Measurements from ENCODE around the gene PRSS23.

The PRSS23 gene

DNA sequence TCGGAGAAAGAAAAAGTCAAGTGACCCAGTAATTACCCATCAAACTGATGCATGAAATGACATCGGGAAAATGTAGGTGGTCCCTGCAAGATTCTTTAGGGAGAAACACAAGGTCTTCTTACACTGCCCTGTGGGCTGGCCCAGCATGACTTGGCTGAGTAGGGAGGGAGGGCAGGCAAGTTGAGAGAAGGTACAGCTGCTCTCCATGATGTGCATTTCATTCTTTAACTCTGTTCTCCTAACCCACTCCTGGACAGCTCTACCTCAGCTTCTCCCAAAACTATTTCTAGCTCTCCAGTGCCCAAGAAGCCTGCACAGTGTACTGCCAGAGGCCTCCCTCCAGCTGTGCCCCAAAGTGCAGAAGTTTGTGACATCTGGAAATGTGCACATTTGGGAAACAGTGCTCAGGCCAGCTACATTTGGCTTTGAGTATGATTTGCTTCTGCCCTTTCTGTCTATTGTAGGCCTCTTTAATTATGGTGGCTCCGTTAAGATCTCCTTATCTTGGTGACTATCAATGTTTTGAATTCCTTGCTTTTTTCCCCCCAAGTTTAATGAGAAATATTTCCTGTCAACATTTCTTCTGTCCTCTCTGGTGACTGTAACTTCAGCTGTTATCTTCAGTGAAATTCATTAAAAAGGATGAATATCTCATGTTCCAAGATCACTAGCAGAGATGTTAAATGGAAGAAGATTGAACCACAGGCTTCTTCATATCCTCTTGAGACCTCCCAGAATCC lies 26.7 kb upstream of the PRSS23 start:
- H3K9me3 ChIP-seq (ENCODE audit: control insufficient read depth, insufficient read depth, low read depth, low read length), result peaks cover 8% of the 10 kb centered on the region
- no peak overlapping the region for H3K9ac ChIP-seq (ENCODE audit: low read length)
- no peak overlapping the region for H3K4me3 ChIP-seq (ENCODE audit: low read depth, low read length)
- H3K4me1 ChIP-seq (ENCODE audit: control insufficient read depth, insufficient read depth, low read length), result no peaks in the 10 kb centered on the region
- no peaks in the 10 kb centered on the region for H3K36me3 ChIP-seq (ENCODE audit: control insufficient read depth, insufficient read depth, low read length)
- H3K27ac ChIP-seq (ENCODE audit: low read depth, low read length), result no peak overlapping the region
- no peaks in the 10 kb centered on the region for H3K27me3 ChIP-seq (ENCODE audit: control insufficient read depth, insufficient read depth, low read length)

- Histone ChIP-seq H3K4me3 (ENCODE audit: low read depth, low read length) (no peak overlapping the region), H3K4me1 (ENCODE audit: control insufficient read depth, insufficient read depth, low read length) (no peaks in the 10 kb centered on the region), H3K9ac (ENCODE audit: low read length) (no peak overlapping the region), H3K36me3 (ENCODE audit: control insufficient read depth, insufficient read depth, low read length) (no peaks in the 10 kb centered on the region), H3K9me3 (ENCODE audit: control insufficient read depth, insufficient read depth, low read depth, low read length) (peaks cover 8% of the 10 kb centered on the region), H3K27ac (ENCODE audit: low read depth, low read length) (no peak overlapping the region), H3K27me3 (ENCODE audit: control insufficient read depth, insufficient read depth, low read length) (no peaks in the 10 kb centered on the region)
Measured at GRCh38 chr11:86774417-86774816, 25.9 kb upstream of the PRSS23 start.

- H3K9ac ChIP-seq (ENCODE audit: low read length), result no peak overlapping the region
- no peaks in the 10 kb centered on the region for H3K27me3 ChIP-seq (ENCODE audit: control insufficient read depth, insufficient read depth, low read length)
- peaks cover 8% of the 10 kb centered on the region for H3K9me3 ChIP-seq (ENCODE audit: control insufficient read depth, insufficient read depth, low read depth, low read length)
- no peak overlapping the region for H3K4me3 ChIP-seq (ENCODE audit: low read depth, low read length)
- H3K36me3 ChIP-seq (ENCODE audit: control insufficient read depth, insufficient read depth, low read length), result no peaks in the 10 kb centered on the region
- H3K4me1 ChIP-seq (ENCODE audit: control insufficient read depth, insufficient read depth, low read length), result no peaks in the 10 kb centered on the region
- no peak overlapping the region for H3K27ac ChIP-seq (ENCODE audit: low read depth, low read length)
Measured at GRCh38 chr11:86775361-86775760, 25.0 kb upstream of the PRSS23 start.

- H3K27ac ChIP-seq (ENCODE audit: low read depth, low read length), result no peak overlapping the region
- no peaks in the 10 kb centered on the region for H3K36me3 ChIP-seq (ENCODE audit: control insufficient read depth, insufficient read depth, low read length)
- H3K4me3 ChIP-seq (ENCODE audit: low read depth, low read length), result no peak overlapping the region
- no peaks in the 10 kb centered on the region for H3K9me3 ChIP-seq (ENCODE audit: control insufficient read depth, insufficient read depth, low read depth, low read length)
- H3K27me3 ChIP-seq (ENCODE audit: control insufficient read depth, insufficient read depth, low read length), result no peaks in the 10 kb centered on the region
- H3K4me1 ChIP-seq (ENCODE audit: control insufficient read depth, insufficient read depth, low read length), result no peaks in the 10 kb centered on the region
- H3K9ac ChIP-seq (ENCODE audit: low read length), result no peak overlapping the region
Measured at GRCh38 chr11:86781546-86781945, 18.8 kb upstream of the PRSS23 start.

- no peaks in the 10 kb centered on the region for H3K9me3 ChIP-seq (ENCODE audit: control insufficient read depth, insufficient read depth, low read depth, low read length)
- H3K9ac ChIP-seq (ENCODE audit: low read length), result no peak overlapping the region
- no peak overlapping the region for H3K4me3 ChIP-seq (ENCODE audit: low read depth, low read length)
- no peaks in the 10 kb centered on the region for H3K4me1 ChIP-seq (ENCODE audit: control insufficient read depth, insufficient read depth, low read length)
- H3K36me3 ChIP-seq (ENCODE audit: control insufficient read depth, insufficient read depth, low read length), result no peaks in the 10 kb centered on the region
- no peak overlapping the region for H3K27ac ChIP-seq (ENCODE audit: low read depth, low read length)
- H3K27me3 ChIP-seq (ENCODE audit: control insufficient read depth, insufficient read depth, low read length), result no peaks in the 10 kb centered on the region
Measured at GRCh38 chr11:86782742-86783141, 17.6 kb upstream of the PRSS23 start.

DNA sequence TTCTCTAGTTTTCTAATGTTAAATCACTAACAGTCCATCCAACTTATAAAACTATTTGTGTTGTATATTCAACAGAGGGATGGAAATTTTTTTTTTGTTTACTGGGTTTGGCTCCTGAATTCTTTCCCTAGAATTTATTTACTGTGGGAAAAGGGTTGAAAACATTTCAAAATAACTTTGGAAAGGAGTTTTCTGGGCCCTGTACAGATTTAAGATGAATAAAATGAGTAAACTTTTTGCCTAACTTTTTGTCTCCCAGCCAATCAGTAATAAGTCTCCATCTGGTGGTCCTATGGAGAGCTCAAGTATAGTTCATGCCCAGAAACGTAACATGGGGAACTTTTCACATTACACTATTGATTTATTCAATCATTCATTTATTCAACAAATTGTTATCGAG lies 16.7 kb upstream of the PRSS23 start:
- Histone ChIP-seq H3K27me3 (ENCODE audit: control insufficient read depth, insufficient read depth, low read length) (no peaks in the 10 kb centered on the region), H3K9me3 (ENCODE audit: control insufficient read depth, insufficient read depth, low read depth, low read length) (no peaks in the 10 kb centered on the region), H3K4me1 (ENCODE audit: control insufficient read depth, insufficient read depth, low read length) (no peaks in the 10 kb centered on the region), H3K27ac (ENCODE audit: low read depth, low read length) (no peak overlapping the region), H3K4me3 (ENCODE audit: low read depth, low read length) (no peak overlapping the region), H3K9ac (ENCODE audit: low read length) (no peak overlapping the region), H3K36me3 (ENCODE audit: control insufficient read depth, insufficient read depth, low read length) (no peaks in the 10 kb centered on the region)

DNA sequence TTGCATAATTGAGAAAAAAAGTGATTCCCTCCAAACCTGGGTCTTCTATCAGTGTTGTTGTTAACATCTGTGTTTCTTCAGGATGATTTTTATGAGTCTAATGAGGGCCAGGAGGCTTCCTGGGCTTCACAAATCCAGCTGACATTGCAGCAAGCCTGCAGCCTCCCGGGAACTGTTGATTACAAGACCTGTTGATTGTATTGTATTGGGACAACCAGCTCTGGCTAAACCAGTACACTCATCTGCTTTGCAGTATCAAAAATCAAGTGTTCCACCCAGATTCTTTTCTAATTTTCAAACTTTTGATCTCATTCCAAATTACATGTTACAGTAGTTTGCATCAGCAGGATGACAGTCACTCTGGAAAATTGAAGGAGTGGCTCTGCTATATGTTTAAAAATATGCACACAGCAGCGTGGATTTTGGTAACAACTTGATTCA lies 16.1 kb upstream of the PRSS23 start:
- H3K4me3 ChIP-seq (ENCODE audit: low read depth, low read length), result no peak overlapping the region
- H3K9me3 ChIP-seq (ENCODE audit: control insufficient read depth, insufficient read depth, low read depth, low read length), result no peaks in the 10 kb centered on the region
- no peak overlapping the region for H3K9ac ChIP-seq (ENCODE audit: low read length)
- H3K36me3 ChIP-seq (ENCODE audit: control insufficient read depth, insufficient read depth, low read length), result no peaks in the 10 kb centered on the region
- no peaks in the 10 kb centered on the region for H3K4me1 ChIP-seq (ENCODE audit: control insufficient read depth, insufficient read depth, low read length)
- no peaks in the 10 kb centered on the region; the same call in 1 of the 2 replicates for H3K27me3 ChIP-seq (ENCODE audit: control insufficient read depth, insufficient read depth, low read length)
- H3K27ac ChIP-seq (ENCODE audit: low read depth, low read length), result no peak overlapping the region

- Histone ChIP-seq H3K27me3 (ENCODE audit: control insufficient read depth, insufficient read depth, low read length) (no peaks in the 10 kb centered on the region; the same call in 1 of the 2 replicates), H3K9me3 (ENCODE audit: control insufficient read depth, insufficient read depth, low read depth, low read length) (no peaks in the 10 kb centered on the region), H3K9ac (ENCODE audit: low read length) (no peak overlapping the region), H3K4me1 (ENCODE audit: control insufficient read depth, insufficient read depth, low read length) (no peaks in the 10 kb centered on the region), H3K27ac (ENCODE audit: low read depth, low read length) (no peak overlapping the region), H3K4me3 (ENCODE audit: low read depth, low read length) (no peak overlapping the region), H3K36me3 (ENCODE audit: control insufficient read depth, insufficient read depth, low read length) (no peaks in the 10 kb centered on the region)
Measured at GRCh38 chr11:86785576-86785975, 14.8 kb upstream of the PRSS23 start.

GRCh38 chr11:86787018-86787536 lies 13.3 kb upstream of the PRSS23 start:
- Histone ChIP-seq H3K27me3 (ENCODE audit: control insufficient read depth, insufficient read depth, low read length) (no peaks in the 10 kb centered on the region; the same call in 1 of the 2 replicates), H3K4me3 (ENCODE audit: low read depth, low read length) (no peak overlapping the region), H3K36me3 (ENCODE audit: control insufficient read depth, insufficient read depth, low read length) (no peaks in the 10 kb centered on the region), H3K9me3 (ENCODE audit: control insufficient read depth, insufficient read depth, low read depth, low read length) (no peaks in the 10 kb centered on the region), H3K4me1 (ENCODE audit: control insufficient read depth, insufficient read depth, low read length) (no peaks in the 10 kb centered on the region), H3K27ac (ENCODE audit: low read depth, low read length) (no peak overlapping the region), H3K9ac (ENCODE audit: low read length) (no peak overlapping the region)

- Histone ChIP-seq H3K4me3 (ENCODE audit: low read depth, low read length) (no peak overlapping the region), H3K27ac (ENCODE audit: low read depth, low read length) (no peak overlapping the region), H3K4me1 (ENCODE audit: control insufficient read depth, insufficient read depth, low read length) (no peaks in the 10 kb centered on the region), H3K36me3 (ENCODE audit: control insufficient read depth, insufficient read depth, low read length) (no peaks in the 10 kb centered on the region), H3K9me3 (ENCODE audit: control insufficient read depth, insufficient read depth, low read depth, low read length) (no peaks in the 10 kb centered on the region), H3K9ac (ENCODE audit: low read length) (no peak overlapping the region), H3K27me3 (ENCODE audit: control insufficient read depth, insufficient read depth, low read length) (no peaks in the 10 kb centered on the region; the same call in 1 of the 2 replicates)
Measured at GRCh38 chr11:86787656-86788055, 12.7 kb upstream of the PRSS23 start.

- Histone ChIP-seq H3K27ac (ENCODE audit: low read depth, low read length) (no peak overlapping the region), H3K9me3 (ENCODE audit: control insufficient read depth, insufficient read depth, low read depth, low read length) (no peaks in the 10 kb centered on the region), H3K27me3 (ENCODE audit: control insufficient read depth, insufficient read depth, low read length) (no peaks in the 10 kb centered on the region; the same call in 1 of the 2 replicates), H3K4me1 (ENCODE audit: control insufficient read depth, insufficient read depth, low read length) (no peaks in the 10 kb centered on the region), H3K9ac (ENCODE audit: low read length) (no peak overlapping the region), H3K4me3 (ENCODE audit: low read depth, low read length) (no peak overlapping the region), H3K36me3 (ENCODE audit: control insufficient read depth, insufficient read depth, low read length) (no peaks in the 10 kb centered on the region)
Measured at GRCh38 chr11:86790195-86790725, 10.1 kb upstream of the PRSS23 start.
